OCI-M1 (cell line): ENCODE data around the gene GPHA2.

ENCODE experiments used
- DNase-seq: peaks from one replicate; lab custom pipeline; 2025; lab: John Stamatoyannopoulos, UW

The GPHA2 gene

GRCh38 chr11:64909653-64910343 lies 25.9 kb downstream of the GPHA2 start:
- DNase-seq = no peak

DNA sequence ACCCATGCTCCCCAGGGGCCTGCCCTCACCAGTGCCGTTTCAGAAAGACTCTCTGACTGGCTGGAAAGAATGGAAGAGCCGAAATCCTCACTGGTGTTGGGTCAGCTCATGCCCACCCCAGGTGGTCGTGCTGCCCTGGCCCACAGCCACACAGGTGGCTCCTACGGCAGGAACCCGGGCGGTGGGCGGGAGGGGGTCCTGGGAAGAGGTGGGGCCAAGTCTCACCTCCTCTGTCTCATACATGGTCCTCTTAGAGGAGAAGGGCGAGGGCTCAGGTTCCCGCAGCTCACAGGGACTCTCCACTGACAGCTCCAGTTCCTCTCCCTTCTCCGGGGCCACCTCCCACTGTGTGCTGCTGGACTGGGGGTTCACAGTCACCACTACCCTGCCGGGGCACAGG lies 26.9 kb downstream of the GPHA2 start:
- no peak for DNase-seq

GRCh38 chr11:64906314-64906635 lies 29.4 kb downstream of the GPHA2 start:
- no peak for DNase-seq

DNA sequence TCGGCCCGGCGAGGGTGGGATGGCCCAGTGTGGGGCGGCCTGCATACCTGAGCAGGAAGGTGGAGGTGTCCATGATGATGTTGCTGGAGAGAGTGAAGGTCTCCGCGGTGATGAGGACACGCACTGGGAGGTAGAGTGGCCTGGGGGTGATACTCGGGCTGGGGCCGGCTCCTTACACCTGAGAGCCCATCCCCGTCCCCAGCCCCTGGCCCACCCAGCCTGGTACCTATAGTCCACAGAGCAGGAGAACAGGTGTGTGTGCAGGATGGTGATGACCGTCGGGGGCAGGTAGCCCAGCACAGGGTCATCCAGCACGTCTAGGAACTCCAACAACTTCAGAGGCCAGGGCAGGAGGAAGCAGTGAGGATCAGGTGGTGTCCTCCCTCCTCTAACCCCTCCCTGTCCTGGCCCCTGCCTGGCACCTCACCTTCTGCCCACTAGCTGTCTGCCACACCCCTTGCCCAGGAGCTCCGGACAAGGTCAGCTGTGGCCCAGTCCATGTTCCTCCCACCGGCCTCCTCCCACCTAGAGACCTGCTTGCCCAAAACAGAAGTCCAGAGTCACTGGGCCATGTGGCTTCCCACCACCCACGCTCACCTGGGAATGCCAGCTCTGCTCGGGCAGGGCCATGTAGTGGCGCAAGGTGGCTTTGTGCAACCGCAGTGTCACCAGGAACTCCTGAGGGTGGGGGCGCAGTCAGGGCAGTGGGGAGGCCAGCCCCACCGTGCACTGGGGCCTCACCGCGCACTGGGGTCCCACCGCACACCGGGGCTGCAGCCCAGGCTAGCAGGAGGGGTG lies 30.0 kb downstream of the GPHA2 start:
- DNase-seq = no peak

- DNase-seq = no peak
Measured at GRCh38 chr11:64903291-64903833, 32.3 kb downstream of the GPHA2 start.

- no peak for DNase-seq
Measured at GRCh38 chr11:64902102-64902900, 33.4 kb downstream of the GPHA2 start.

DNA sequence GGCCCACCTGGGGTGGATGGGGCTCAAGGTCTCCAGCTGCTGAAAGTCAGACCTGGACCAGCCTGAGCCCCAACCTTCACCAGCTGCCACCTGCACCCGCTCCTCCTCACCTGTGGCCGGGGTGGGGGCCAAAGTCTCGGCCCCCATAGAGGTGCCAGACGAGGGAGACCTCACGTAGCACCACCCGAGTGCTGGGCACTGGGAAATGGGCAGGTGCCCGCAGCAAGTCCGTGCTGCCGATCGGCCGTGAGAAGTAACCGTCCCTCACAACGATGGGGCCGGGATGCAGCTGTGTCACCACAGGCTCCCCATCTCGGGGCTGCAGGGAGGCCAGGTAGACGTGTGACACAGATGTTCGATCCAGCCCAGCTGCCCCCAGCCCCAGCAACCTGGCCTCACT lies 34.9 kb downstream of the GPHA2 start:
- no peak for DNase-seq

- DNase-seq = no peak
Measured at GRCh38 chr11:64900263-64900678, 35.4 kb downstream of the GPHA2 start.

DNA sequence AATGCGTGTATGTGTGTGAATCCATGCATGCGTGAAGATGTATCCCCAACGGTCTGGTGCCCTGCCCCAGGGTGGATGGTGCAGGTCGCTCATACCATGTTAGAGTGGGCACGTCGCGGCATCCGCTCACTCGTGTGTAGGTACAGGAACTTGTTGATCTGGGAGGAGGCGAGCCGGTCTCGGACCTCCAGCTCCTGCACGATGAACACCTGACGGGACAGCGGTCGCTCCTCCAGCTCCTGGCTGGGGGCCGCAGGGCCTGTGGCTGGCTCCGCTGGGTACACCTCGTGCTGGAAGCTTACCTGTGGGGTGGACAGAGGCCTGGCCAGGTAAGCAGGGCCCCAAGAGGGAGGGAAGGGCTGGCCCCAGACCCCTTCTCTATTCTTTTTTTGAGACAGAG lies 37.2 kb downstream of the GPHA2 start:
- DNase-seq = no peak

GRCh38 chr11:64898076-64898445 lies 37.6 kb downstream of the GPHA2 start:
- no peak for DNase-seq

DNA sequence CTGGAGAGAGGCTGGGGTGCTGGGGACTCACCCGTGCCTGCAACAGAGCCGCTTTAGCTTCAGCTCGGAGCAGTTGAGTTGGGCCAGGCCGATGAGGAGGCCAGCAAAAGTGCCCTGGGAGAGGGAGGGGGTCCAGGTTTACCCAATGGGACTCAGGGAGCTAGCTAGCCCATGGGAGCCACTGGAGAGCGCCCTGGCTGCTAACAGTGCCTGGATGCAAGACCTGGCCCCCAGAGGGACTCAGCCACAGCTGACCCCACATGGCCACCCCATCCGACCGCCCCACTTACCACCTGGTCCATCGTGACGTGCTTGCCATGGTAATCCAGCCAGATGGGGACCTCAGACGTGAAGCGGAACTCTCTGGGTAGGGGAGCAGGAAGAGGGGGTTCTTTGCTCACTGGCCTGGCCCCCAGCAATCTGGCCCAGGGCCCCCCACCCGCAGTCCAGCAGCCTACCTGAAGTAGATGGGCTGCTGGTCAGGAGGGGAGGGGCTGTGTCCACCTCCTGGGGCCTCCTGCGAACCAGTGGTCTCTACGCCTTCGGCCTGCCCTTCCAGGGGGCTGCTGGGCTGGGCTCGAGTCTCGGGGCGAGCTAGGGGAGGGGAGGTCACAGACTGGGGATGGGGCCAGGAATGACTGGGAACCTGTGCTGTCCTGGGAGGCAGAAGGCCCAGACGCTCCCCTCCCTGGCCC lies 38.2 kb downstream of the GPHA2 start:
- DNase-seq = no peak

- no peak for DNase-seq
Measured at GRCh38 chr11:64896448-64897022, 39.2 kb downstream of the GPHA2 start.

DNA sequence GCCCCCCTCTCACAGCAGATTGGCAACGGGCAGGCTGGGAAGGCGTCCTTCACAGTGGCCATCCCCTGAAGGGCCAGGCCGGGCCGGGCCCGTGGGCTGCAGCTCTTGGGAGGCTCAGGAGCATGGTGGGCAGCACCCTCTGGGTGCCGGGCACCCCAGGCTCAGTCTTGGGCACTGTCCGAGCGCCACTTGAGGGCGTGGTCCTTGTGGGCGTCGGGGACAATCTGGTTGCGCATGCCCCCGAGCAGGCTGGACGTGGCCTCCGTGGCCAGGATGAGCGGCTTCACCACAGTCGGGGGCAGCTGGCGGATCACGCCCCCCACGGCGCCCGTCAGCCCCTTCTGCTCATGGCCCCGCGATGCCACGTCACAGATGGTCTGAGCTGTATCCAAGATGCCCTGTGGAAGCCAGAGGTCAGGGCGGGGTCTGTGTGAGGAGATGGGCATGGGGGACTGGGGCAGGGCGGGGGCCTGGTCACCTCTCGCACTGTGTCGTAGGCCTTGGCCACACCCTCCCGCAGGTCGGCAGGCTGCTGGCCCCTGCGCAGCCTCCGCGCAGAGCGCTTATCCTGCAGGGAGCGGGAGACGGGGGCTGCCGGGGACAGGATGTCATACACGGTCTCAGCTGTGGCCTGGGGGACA lies 40.8 kb downstream of the GPHA2 start:
- DNase-seq = no peak

DNA sequence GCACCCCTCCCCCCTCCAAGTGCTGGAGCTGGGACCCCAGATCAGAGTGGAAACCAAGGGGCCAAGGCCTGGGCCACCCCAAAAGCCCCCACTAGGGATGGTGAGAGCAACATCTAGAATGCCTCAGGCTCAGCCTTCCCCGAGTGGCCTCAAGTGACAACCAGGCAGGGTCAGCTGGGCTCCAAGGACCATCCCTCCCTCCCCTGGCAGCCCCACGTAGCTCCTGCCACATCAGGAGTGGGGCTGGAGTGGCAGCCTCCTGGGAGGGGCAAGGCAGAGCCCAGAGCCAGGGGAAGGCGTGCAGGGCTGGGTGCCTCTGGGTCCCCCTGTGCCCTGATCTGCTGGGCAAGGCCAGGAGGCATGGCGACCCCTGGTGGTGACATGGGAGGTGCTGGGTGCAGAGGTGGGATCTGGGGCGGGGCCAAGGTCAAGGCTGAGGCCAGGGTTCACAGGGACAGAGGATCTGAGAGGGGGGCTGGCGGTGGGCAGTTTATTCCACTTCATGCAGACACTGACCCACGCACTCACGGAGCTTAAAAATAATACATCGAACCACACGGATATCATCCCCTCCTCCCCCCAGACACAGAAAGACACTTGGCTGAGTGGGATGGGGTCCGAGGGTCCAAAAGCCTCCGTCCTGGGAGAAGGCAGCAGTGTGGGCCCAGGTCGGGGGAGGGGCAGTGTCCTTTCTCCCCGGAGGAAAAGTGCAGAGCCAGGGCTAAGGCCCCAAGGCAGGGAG lies 41.5 kb downstream of the GPHA2 start:
- peak; percentile 90 for DNase-seq

- DNase-seq = no peak
Measured at GRCh38 chr11:64893194-64894069, 42.3 kb downstream of the GPHA2 start.

- no peak for DNase-seq
Measured at GRCh38 chr11:64892838-64893193, 42.9 kb downstream of the GPHA2 start.

DNA sequence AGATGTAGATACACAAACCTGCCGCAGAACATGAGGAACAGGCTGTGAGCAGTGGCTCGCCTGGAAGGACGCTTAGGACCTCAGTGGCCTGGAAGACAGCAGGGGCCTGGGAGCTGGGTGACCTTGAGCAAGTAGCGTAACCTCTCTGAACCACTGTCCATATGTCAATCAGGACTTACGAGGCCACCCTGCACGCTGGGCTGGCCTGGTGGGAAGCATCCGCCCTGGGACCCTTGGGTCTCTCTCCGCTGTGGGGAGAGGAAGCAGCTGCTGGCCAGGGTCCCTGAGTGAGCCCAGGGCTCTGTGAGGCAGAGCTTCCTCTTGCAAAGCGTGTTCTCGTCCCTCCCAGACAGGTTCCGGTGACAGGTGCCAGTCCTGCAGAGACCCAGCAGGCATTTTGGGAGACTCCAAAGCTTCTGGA lies 43.3 kb downstream of the GPHA2 start:
- DNase-seq = no peak

GRCh38 chr11:64891880-64892279 lies 43.8 kb downstream of the GPHA2 start:
- DNase-seq = no peak

DNA sequence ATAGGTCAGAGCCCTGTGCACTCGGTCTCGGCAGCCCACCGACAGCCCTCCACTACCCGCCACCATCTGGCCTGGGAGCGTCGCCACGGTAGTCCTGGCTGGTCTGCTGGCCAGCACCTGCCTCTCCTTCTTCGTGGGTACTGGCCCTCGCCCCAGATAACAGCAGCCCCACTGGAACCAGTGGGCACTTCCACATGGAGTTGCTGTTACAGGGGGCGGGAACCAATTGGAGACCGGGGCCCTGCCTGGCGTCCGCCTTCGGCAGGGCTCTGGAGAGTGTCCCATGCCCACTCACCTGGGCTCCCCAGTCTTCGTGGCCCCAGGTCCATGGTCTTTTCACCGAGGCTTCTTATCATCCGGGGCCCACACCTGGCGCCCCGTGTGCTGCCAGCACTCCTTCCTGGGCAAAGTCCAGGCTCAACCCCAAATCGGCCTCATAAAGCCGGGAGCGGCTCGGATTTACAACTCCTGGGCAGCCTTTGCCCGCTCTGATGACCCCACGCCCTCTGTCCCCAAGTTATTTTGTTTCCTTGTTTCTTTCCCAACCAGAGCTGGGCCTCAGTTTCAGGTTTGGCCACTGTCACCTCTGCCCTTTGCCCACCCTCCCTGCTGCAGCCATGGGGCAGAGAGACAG lies 44.4 kb downstream of the GPHA2 start:
- no peak for DNase-seq
